Neural cell (in vitro differentiated cells): ENCODE results near the gene SUCO. TPM values are rescaled to one million over a fixed set of nuclear protein-coding genes. Genes with fewer than 3 reads are reported as not detected.

Source experiments
- polyA plus RNA-seq: library from polyadenylated mRNA; depleted of rRNA; stranded (reverse); fragments of >200 nt; gene quantifications from 2 replicates; pipeline ENCODE4 v1.2.3, GENCODE V29; 2014
- small RNA-seq, 3 experiments: library from RNA; depleted of rRNA; stranded (forward); fragments of <200 nt; gene quantifications; one replicate each; pipeline ENCODE3, GENCODE V24; 2012

Gene SUCO
- polyA plus RNA-seq, 1 donor from 2014 or later = 43.4 TPM

Small RNA genes within 50 kb of the gene (small RNA-seq; reads per million reads assigned to genes)
- 0 reads per million in 3 experiments for gene RNU6-693P

Other genes starting within 250 kb of the SUCO start
- not detected in 2 replicates for gene C1orf105, start 112.5 kb upstream of the SUCO start, polyA plus RNA-seq
- 69.3 and 75.3 TPM in 2 replicates for gene PIGC, start 89.1 kb upstream of the SUCO start, polyA plus RNA-seq
- not detected in 2 replicates for gene FASLG, start 126.0 kb downstream of the SUCO start, polyA plus RNA-seq